H1 (cell line): ENCODE measurements around the gene ATP5ME. TPM values are rescaled to one million over a fixed set of nuclear protein-coding genes. Genes with fewer than 3 reads are reported as not detected.
A peak's percentile ranks its signal among the peaks of the same experiment; 100 is the strongest.

Source experiments
- CTCF ChIA-PET: fragments of 300-600 bp; sonication (Branson Sonifier 250); formaldehyde crosslinking; loops from one replicate; lab custom pipeline; 2021; ENCODE audit not compliant: partially characterized antibody; lab: Charles Lee
- POLR2A ChIA-PET: fragments of 300-600 bp; sonication (Branson Sonifier 250); formaldehyde crosslinking; loops from one replicate; lab custom pipeline; 2021; ENCODE audit warnings: inconsistent platforms; ENCODE audit not compliant: partially characterized antibody; lab: Charles Lee
- DNase-seq, 2 experiments: peaks; one replicate each; pipeline versions ENCODE4 v3.0.0 to v3.0.0-alpha.2; 2010 to 2022; ENCODE audit warnings: low spot score in 2 of 2, low read depth in 1 of 2, mixed read lengths in 1 of 2
- FAIRE-seq: peaks from 2 replicates; lab custom pipeline; 2011; peaks lifted over from hg19 to GRCh38; lab: Jason Lieb, UNC
- H2AFZ ChIP-seq: 2 replicates; pipeline ENCODE4 v1.8.1; 2012; ENCODE audit warnings: low read length, inconsistent platforms
- H2AK5ac ChIP-seq: 2 replicates; pipeline ENCODE4 v1.6.1; 2013; ENCODE audit warnings: low read depth, low read length
- H2BK120ac ChIP-seq: replicated peaks from 2 replicates; pipeline ENCODE3; 2013; ENCODE audit warnings: low read depth, low read length, inconsistent platforms
- H2BK12ac ChIP-seq: 2 replicates; pipeline ENCODE4 v1.6.1; 2013; ENCODE audit warnings: low read depth, low read length
- H2BK15ac ChIP-seq: 2 replicates; pipeline ENCODE4 v1.6.1; 2013; ENCODE audit warnings: low read length
- H2BK20ac ChIP-seq: 2 replicates; pipeline ENCODE4 v1.6.1; 2013; ENCODE audit warnings: low read length
- H2BK5ac ChIP-seq: 2 replicates; pipeline ENCODE4 v1.6.1; 2013; ENCODE audit warnings: low read depth, low read length
- H3K14ac ChIP-seq: 2 replicates; pipeline ENCODE4 v1.6.1; 2013; ENCODE audit warnings: inconsistent platforms; ENCODE audit not compliant: insufficient read length
- H3K18ac ChIP-seq: 2 replicates; pipeline ENCODE4 v1.6.1; 2013; ENCODE audit warnings: low read length; ENCODE audit errors: extremely low read depth
- H3K23ac ChIP-seq: 2 replicates; pipeline ENCODE4 v1.6.1; 2013; ENCODE audit warnings: inconsistent platforms; ENCODE audit not compliant: insufficient read length
- H3K23me2 ChIP-seq: 2 replicates; pipeline ENCODE4 v1.6.1; 2013; ENCODE audit warnings: low read depth, low read length
- H3K27ac ChIP-seq: 2 replicates; pipeline ENCODE4 v1.6.1; 2011; ENCODE audit warnings: low read depth, low read length, inconsistent platforms
- H3K27me3 ChIP-seq, 4 experiments: replicated peaks in 1 of 4; 1 replicate in 1 of 4; 2 replicates in 3 of 4; pipeline versions ENCODE4 v1.6.1 to v1.8.1; 2011 to 2013; ENCODE audit warnings: low read length in 3 of 4, mild to moderate bottlenecking in 3 of 4, inconsistent platforms in 2 of 4, mixed read lengths in 2 of 4, moderate library complexity in 1 of 4; ENCODE audit not compliant: control insufficient read depth in 3 of 4, insufficient read depth in 3 of 4; ENCODE audit errors: extremely low read depth in 1 of 4
- H3K36me3 ChIP-seq, 4 experiments: 2 replicates each; pipeline versions ENCODE4 v1.6.1 to v1.8.1; 2011 to 2013; ENCODE audit warnings: mild to moderate bottlenecking in 4 of 4, low read length in 3 of 4, moderate library complexity in 2 of 4, control low read depth in 1 of 4, inconsistent platforms in 1 of 4; ENCODE audit not compliant: insufficient read depth in 4 of 4, control insufficient read depth in 2 of 4
- H3K4ac ChIP-seq: replicated peaks from 2 replicates; pipeline ENCODE3; 2013; ENCODE audit warnings: low read length, low read depth, mixed read lengths, inconsistent platforms; ENCODE audit not compliant: insufficient read length
- H3K4me1 ChIP-seq, 4 experiments: replicated peaks in 1 of 4; 1 replicate in 1 of 4; 2 replicates in 3 of 4; pipeline versions ENCODE4 v1.6.1 to v1.8.1; 2011 to 2013; ENCODE audit warnings: low read length in 3 of 4, inconsistent platforms in 2 of 4, mixed read lengths in 1 of 4; ENCODE audit not compliant: insufficient read depth in 4 of 4, control insufficient read depth in 3 of 4
- H3K4me2 ChIP-seq, 2 experiments: 2 replicates each; pipeline versions ENCODE4 v1.6.1 to v1.8.1; 2011 to 2013; ENCODE audit warnings: low read depth in 2 of 2, low read length in 2 of 2, control low read depth in 1 of 2, inconsistent platforms in 1 of 2, mild to moderate bottlenecking in 1 of 2; ENCODE audit not compliant: insufficient read depth in 1 of 2
- H3K4me3 ChIP-seq, 4 experiments: fragments of 200-600, 300-600 bp in 1 of 4; sonication (generic), shearing (Covaris generic), sonication (Bioruptor Twin) in 1 of 4; 2 replicates each; pipeline versions ENCODE4 v1.5.1 to v1.8.1; 2011 to 2016; ENCODE audit warnings: low read length in 4 of 4, low read depth in 3 of 4, control low read depth in 2 of 4, inconsistent platforms in 2 of 4, mild to moderate bottlenecking in 2 of 4, mixed read lengths in 1 of 4, moderate library complexity in 1 of 4; ENCODE audit not compliant: insufficient read depth in 2 of 4; ENCODE audit errors: extremely low read depth in 1 of 4
- H3K56ac ChIP-seq: replicated peaks from 2 replicates; pipeline ENCODE3; 2013; ENCODE audit warnings: low read depth, mild to moderate bottlenecking, mixed read lengths, low read length, inconsistent platforms; ENCODE audit not compliant: insufficient read length
- H3K79me1 ChIP-seq: 2 replicates; pipeline ENCODE4 v1.6.1; 2013; ENCODE audit warnings: low read depth, low read length, control low read depth
- H3K79me2 ChIP-seq, 2 experiments: 2 replicates each; pipeline versions ENCODE4 v1.6.1 to v1.8.1; 2012 to 2013; ENCODE audit warnings: low read length in 2 of 2, mild to moderate bottlenecking in 2 of 2, inconsistent platforms in 1 of 2; ENCODE audit not compliant: insufficient read depth in 2 of 2, control insufficient read depth in 1 of 2
- H3K9ac ChIP-seq, 4 experiments: replicated peaks in 1 of 4; 1 replicate in 1 of 4; 2 replicates in 3 of 4; pipeline versions ENCODE4 v1.6.1 to v1.8.1; 2011 to 2013; ENCODE audit warnings: low read depth in 3 of 4, low read length in 3 of 4, control low read depth in 2 of 4, mild to moderate bottlenecking in 2 of 4, moderate library complexity in 2 of 4, inconsistent platforms in 1 of 4; ENCODE audit errors: extremely low read depth in 1 of 4
- H3K9me3 ChIP-seq, 2 experiments: 2 replicates each; pipeline versions ENCODE4 v1.6.1 to v1.8.1; 2012 to 2013; ENCODE audit warnings: mild to moderate bottlenecking in 2 of 2, moderate library complexity in 2 of 2, control low read depth in 1 of 2, inconsistent platforms in 1 of 2, low read depth in 1 of 2, low read length in 1 of 2, mixed read lengths in 1 of 2; ENCODE audit not compliant: insufficient read depth in 2 of 2
- H4K20me1 ChIP-seq, 2 experiments: replicated peaks in 1 of 2; 2 replicates each; pipeline versions ENCODE3 to v1.8.1; 2011 to 2013; ENCODE audit warnings: inconsistent platforms in 2 of 2, low read length in 2 of 2, mild to moderate bottlenecking in 1 of 2; ENCODE audit not compliant: insufficient read depth in 2 of 2, control insufficient read depth in 1 of 2
- H4K5ac ChIP-seq: 2 replicates; pipeline ENCODE4 v1.6.1; 2013; ENCODE audit warnings: low read length, low read depth, mixed read lengths, inconsistent platforms; ENCODE audit not compliant: insufficient read length
- H4K8ac ChIP-seq: 2 replicates; pipeline ENCODE4 v1.8.0; 2013; ENCODE audit warnings: mild to moderate bottlenecking, moderate library complexity, low read length, inconsistent platforms; ENCODE audit not compliant: insufficient read depth; ENCODE audit errors: extremely low read depth
- H4K91ac ChIP-seq: replicated peaks from 2 replicates; pipeline ENCODE3; 2013; ENCODE audit warnings: low read length, mixed read lengths, inconsistent platforms; ENCODE audit not compliant: insufficient read length
- GTF2F1 ChIP-seq: IDR thresholded peaks from 2 replicates; pipeline ENCODE4 v1.6.1; 2012; ENCODE audit warnings: low read depth, low read length, improper control_type of control experiment, borderline replicate concordance
- KDM4A ChIP-seq: IDR thresholded peaks from one replicate; pipeline ENCODE4 v1.7.1; 2012; ENCODE audit warnings: low read depth, mild to moderate bottlenecking, moderate library complexity, low read length, inconsistent platforms; ENCODE audit not compliant: severe bottlenecking
- MAFK ChIP-seq: IDR thresholded peaks from 2 replicates; pipeline ENCODE4 v1.6.1; 2012; ENCODE audit warnings: low read depth, mild to moderate bottlenecking, improper control_type of control experiment, low read length
- NRF1 ChIP-seq: IDR thresholded peaks from 2 replicates; pipeline ENCODE4 v1.6.1; 2011; ENCODE audit warnings: mild to moderate bottlenecking, low read depth, low read length, improper control_type of control experiment
- POLR2A ChIP-seq, 2 experiments: IDR thresholded peaks; 1 replicate in 1 of 2; 2 replicates in 1 of 2; pipeline ENCODE4 v1.6.1; 2011; ENCODE audit warnings: low read depth in 2 of 2, low read length in 2 of 2, mild to moderate bottlenecking in 2 of 2; ENCODE audit errors: control extremely low read depth in 1 of 2
- RBBP5 ChIP-seq: IDR thresholded peaks from 2 replicates; pipeline ENCODE4 v1.7.1; 2012; ENCODE audit warnings: low read depth, mild to moderate bottlenecking, inconsistent platforms, low read length, moderate library complexity, borderline replicate concordance
- RNF2 ChIP-seq: fragments of 200-900, 300-1000 bp; sonication (generic); IDR thresholded peaks from 2 replicates; pipeline ENCODE4 v1.7.1; 2016; ENCODE audit warnings: borderline replicate concordance, low read depth, mild to moderate bottlenecking, antibody characterized with exemption, low read length; ENCODE audit not compliant: poor library complexity, severe bottlenecking; ENCODE audit errors: missing control alignments
- SP1 ChIP-seq: IDR thresholded peaks from 2 replicates; pipeline ENCODE4 v1.6.1; 2011; ENCODE audit warnings: low read depth, low read length
- SP2 ChIP-seq: IDR thresholded peaks from 2 replicates; pipeline ENCODE4 v1.6.1; 2012; ENCODE audit warnings: mild to moderate bottlenecking, low read length, inconsistent platforms
- SRF ChIP-seq: IDR thresholded peaks from 2 replicates; pipeline ENCODE4 v1.6.1; 2011; ENCODE audit warnings: mild to moderate bottlenecking, low read depth, low read length, moderate library complexity
- TBP ChIP-seq: IDR thresholded peaks from 2 replicates; pipeline ENCODE4 v1.6.1; 2011; ENCODE audit warnings: low read depth, low read length, improper control_type of control experiment
- TCF12 ChIP-seq: IDR thresholded peaks from 2 replicates; pipeline ENCODE4 v1.6.1; 2011; ENCODE audit warnings: low read depth, mild to moderate bottlenecking, low read length
- WGBS, 2 experiments: shearing (Covaris generic) in 1 of 2; methylation state at CpG; one replicate each; pipeline versions ENCODE4 v1.1.6 to v1.1.7; 2013 to 2015; ENCODE audit warnings: low lambda C conversion rate in 2 of 2, mixed read lengths in 2 of 2, inconsistent platforms in 1 of 2, low coverage in 1 of 2, missing lambda C conversion rate in 1 of 2; ENCODE audit not compliant: insufficient replicate concordance in 2 of 2, insufficient coverage in 1 of 2, insufficient read length in 1 of 2; ENCODE audit errors: extremely low coverage in 1 of 2, missing lambda C conversion rate in 1 of 2; 5-methylcytosine and 5-hydroxymethylcytosine counted together
- polyA plus RNA-seq, 7 experiments: library from polyadenylated mRNA; depleted of rRNA in 3 of 7; stranded (reverse) in 5 of 7; unstranded in 2 of 7; fragments of >200 nt in 5 of 7; fragments of 200-250 nt in 2 of 7; gene quantifications; 1 replicate in 5 of 7; 2 replicates in 1 of 7; 4 replicates in 1 of 7; pipeline versions ENCODE4 v1.2.1 to v1.2.3, GENCODE V29; 2011 to 2013; ENCODE audit warnings: missing spikeins in 2 of 7, mixed read lengths in 2 of 7
- total RNA-seq: library from RNA; stranded (reverse); fragmentation: NEBNext Ultra II Directional; extraction: Animal tissue kit (Norgen Biotek cat#: 25700); gene quantifications from 2 replicates; pipeline ENCODE4 v1.2.1, GENCODE V29; 2021

The ATP5ME gene
- total and polyA plus RNA-seq, 2 of the 8 experiments (the other 6 are each of a cell fraction or from before 2014, with no cell fraction given): 375 to 450 TPM

DNA sequence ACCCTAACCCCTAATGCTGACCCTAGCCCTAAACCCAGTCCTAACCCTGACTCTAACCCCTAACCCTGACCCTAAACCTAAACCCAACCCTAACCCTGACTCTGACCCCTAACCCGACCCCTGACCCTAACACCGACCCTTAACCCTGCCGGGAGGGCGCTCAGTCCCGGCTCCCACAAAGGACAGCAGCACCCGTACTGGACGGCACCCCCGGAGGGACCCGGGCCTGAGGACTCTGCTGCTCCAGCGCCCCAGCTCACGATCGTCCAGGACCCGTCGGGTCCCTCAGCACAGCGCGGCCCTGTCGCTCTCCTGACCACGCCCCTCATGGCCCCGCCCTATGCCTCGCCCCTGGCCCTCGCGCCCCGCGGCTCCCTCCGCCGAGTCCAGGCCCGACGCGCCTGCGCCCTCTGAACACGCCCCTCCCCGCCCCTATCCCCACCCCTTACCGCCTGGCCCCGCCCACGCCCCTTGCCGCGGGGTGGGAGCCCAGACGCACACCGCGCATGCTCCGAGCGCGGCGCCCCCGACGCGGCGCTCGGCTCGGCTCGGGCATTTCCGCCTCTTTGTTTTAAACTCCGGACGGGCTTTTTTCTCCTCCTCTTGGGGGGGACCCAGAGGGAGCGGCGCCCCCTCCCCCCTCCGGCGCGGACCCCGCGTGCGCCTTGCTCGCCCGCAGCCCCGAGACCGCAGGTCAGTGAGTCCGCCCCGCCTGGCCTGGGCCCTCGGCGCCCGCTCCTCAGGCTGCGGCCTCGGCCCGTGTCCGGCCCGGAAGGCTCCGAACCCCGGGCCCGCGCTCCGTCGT, 31.4 kb upstream of the ATP5ME start, which contains the start of gene PCGF3:
TSS of gene PCGF3 (plus strand) at position 555 of the 805 bp plus-strand sequence. CDS start 27,849 bp downstream, outside the sequence.
- FAIRE-seq: no peak
- 6% methylated on average over 33 of the region's 82 CpGs; no CpG with 5 or more reads in 1 of the 2 experiments for WGBS, 2 experiments
- TF ChIP-seq MAFK (no peak), KDM4A (no peak), RNF2 (no peak), SRF (no peak), NRF1 (peak; percentile 76), TCF12 (no peak), SP2 (no peak), TBP (peak; percentile 22; the same call in 1 of the 2 replicates), RBBP5 (no peak), SP1 (no peak), GTF2F1 (no peak), POLR2A (IDR thresholded peaks at IDR 0.05; ENCODE audit: control extremely low read depth in 1 of 2, low read depth in 2 of 2, low read length in 2 of 2) (no peak)

More for the DNA sequence above, 31.4 kb upstream of the ATP5ME start, which contains the start of gene PCGF3:
- H3K4me3 ChIP-seq: peak within 1 kb of the TSS; percentile 84 to 98 (median 90)
- H3K4me1 ChIP-seq: peaks cover 0 to 8% (median 5%) of the 10 kb centered on the region in 4 experiments; a peak in 5 of 7 replicates
- POLR2A ChIA-PET: interaction anchor here (0.5 to 1.0 kb wide), 2 partner anchors 19 to 25 kb away, joined by 3 read pairs; no protein-coding TSS in a partner anchor
- peak within 1 kb of the TSS; percentile 35; the same call in 1 of the 2 replicates for H2BK5ac ChIP-seq
- H4K91ac ChIP-seq: peak within 1 kb of the TSS; percentile 54
- no peak within 1 kb of the TSS for H3K14ac ChIP-seq
- DNase-seq: peak; percentile 84 to 99
- H3K4me2 ChIP-seq: peak within 1 kb of the TSS; percentile 68 to 96
- no peak within 1 kb of the TSS for H2BK20ac ChIP-seq
- H3K23me2 ChIP-seq: peaks cover 12% of the 10 kb centered on the region; the same call in 1 of the 2 replicates
- H2AK5ac ChIP-seq: peak within 1 kb of the TSS; percentile 39; the same call in 1 of the 2 replicates
- H3K56ac ChIP-seq: peak within 1 kb of the TSS; percentile 90
- H2BK120ac ChIP-seq: no peak within 1 kb of the TSS
- no peak within 1 kb of the TSS for H3K23ac ChIP-seq
- H3K79me1 ChIP-seq: peaks cover 19% of the 10 kb centered on the region
- CTCF ChIA-PET: no interaction called here
- H3K36me3 ChIP-seq: peaks cover 0 to 6% (median 0%) of the 10 kb centered on the region in 4 experiments; a peak in 2 of 8 replicates
- H3K9ac ChIP-seq: peak within 1 kb of the TSS; percentile 91 to 100 (median 94)
- H3K79me2 ChIP-seq: peaks cover 9 to 39% of the 10 kb centered on the region in 2 experiments
- no peaks in the 10 kb centered on the region for H3K9me3 ChIP-seq
- peak within 1 kb of the TSS; percentile 71 for H3K18ac ChIP-seq
- peaks cover 10 to 22% of the 10 kb centered on the region in 2 experiments for H4K20me1 ChIP-seq
- 0 out of 2 replicates have a peak within 1 kb of the TSS, but pooled peaks have one; percentile 31 for H2BK15ac ChIP-seq
- peak within 1 kb of the TSS; percentile 92 for H4K8ac ChIP-seq
- 0 out of 2 replicates have a peak within 1 kb of the TSS, but pooled peaks have one; percentile 5 for H2BK12ac ChIP-seq
- H3K27ac ChIP-seq: peak within 1 kb of the TSS; percentile 91
- no peak within 1 kb of the TSS; the same call in 1 of the 2 replicates for H2AFZ ChIP-seq
- H3K27me3 ChIP-seq: peaks cover 0 to 5% (median 3%) of the 10 kb centered on the region in 4 experiments; a peak in 3 of 7 replicates
- peak within 1 kb of the TSS; percentile 69 for H3K4ac ChIP-seq
- no peak within 1 kb of the TSS for H4K5ac ChIP-seq
